Naive thymus-derived CD8-positive, alpha-beta T cell (primary cell): Measurements from ENCODE around the gene FBXW12. TPM values are rescaled to one million over a fixed set of nuclear protein-coding genes. Genes with fewer than 3 reads are reported as not detected.

ENCODE experiments used
- ATAC-seq, 2 donors: fragments of 150-1000 bp; cut with Tn5 transposase in 1 of 2; sonication (Bioruptor Pico), chemical (Tn5 transposase) in 1 of 2; 1 replicate in 1 of 2; 2 replicates in 1 of 2; pipeline ENCODE4 v1.10.0; 2021; ENCODE audit warnings: mild to moderate bottlenecking in 2 of 2, moderate library complexity in 2 of 2
- POLR2A ChIA-PET: fragments of 350-600 bp; sonication (Branson Sonifier 250); formaldehyde crosslinking; loops from one replicate; lab custom pipeline; 2021; ENCODE audit warnings: antibody characterized with exemption; lab: Charles Lee
- DNase-seq, 10 donors: peaks; one replicate each; pipeline versions ENCODE4 v3.0.0 to v3.0.0-alpha.2; 2020 to 2022
- H3K27ac Mint-ChIP-seq, 10 donors: one replicate each; pipeline ENCODE4 v1.8.0; 2020 to 2022; ENCODE audit warnings: mild to moderate bottlenecking in 10 of 10, mixed read lengths in 10 of 10, moderate library complexity in 4 of 10, inconsistent platforms in 1 of 10
- H3K27me3 Mint-ChIP-seq, 5 donors: one replicate each; pipeline ENCODE4 v1.8.0; 2021 to 2022; ENCODE audit warnings: mixed read lengths in 5 of 5
- H3K36me3 Mint-ChIP-seq, 3 donors: one replicate each; pipeline ENCODE4 v1.8.0; 2020 to 2022; ENCODE audit warnings: mixed read lengths in 3 of 3, mild to moderate bottlenecking in 2 of 3, inconsistent platforms in 1 of 3
- H3K4me1 Mint-ChIP-seq, 4 donors: one replicate each; pipeline ENCODE4 v1.8.0; 2021 to 2022; ENCODE audit warnings: mixed read lengths in 4 of 4
- H3K4me3 Mint-ChIP-seq, 10 donors: one replicate each; pipeline ENCODE4 v1.8.0; 2020 to 2022; ENCODE audit warnings: mild to moderate bottlenecking in 10 of 10, mixed read lengths in 10 of 10, moderate library complexity in 6 of 10, inconsistent platforms in 1 of 10
- H3K9me3 Mint-ChIP-seq, 9 donors: one replicate each; pipeline ENCODE4 v1.8.0; 2020 to 2022; ENCODE audit warnings: mixed read lengths in 9 of 9, mild to moderate bottlenecking in 3 of 9, inconsistent platforms in 1 of 9, moderate library complexity in 1 of 9
- polyA plus RNA-seq, 3 donors: library from polyadenylated mRNA; unstranded; fragments of 300-500 nt; fragmentation: Illumina TruSeq; gene quantifications; one replicate each; pipeline ENCODE4 v1.2.3, GENCODE V29; 2021
- total RNA-seq, 8 experiments: library from RNA in 2 of 8; stranded (reverse) in 2 of 8; gene quantifications; one replicate each; pipeline ENCODE4 v1.2.3 and lab custom pipeline; 2021 to 2026

FBXW12 gene
- total and polyA plus RNA-seq, 5 experiments from 2014 or later: not detected

DNA sequence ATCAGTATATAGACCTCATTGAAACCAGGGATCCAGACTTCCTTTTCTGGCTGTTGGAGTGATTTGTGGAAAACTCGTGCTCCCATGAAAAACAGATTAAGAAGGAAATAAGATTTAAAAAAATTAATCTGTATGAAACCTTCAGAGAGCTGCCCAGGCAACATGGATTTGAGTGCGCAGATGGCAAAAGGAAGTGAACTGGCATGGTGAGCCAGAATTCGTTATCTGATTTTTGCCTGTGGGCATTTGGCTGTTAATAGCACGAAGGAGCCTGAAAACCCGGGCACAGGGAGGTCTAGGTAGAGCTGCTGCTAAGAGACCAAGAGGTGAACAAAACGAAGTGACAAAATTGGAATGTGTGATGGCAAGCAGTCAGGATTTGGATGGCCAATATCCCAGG lies 19.5 kb upstream of the FBXW12 start:
- Mint-ChIP-seq H3K36me3 (peaks cover 0 to 15% (median 3%) of the 10 kb centered on the region in 3 donors), H3K4me1 (no peaks in the 10 kb centered on the region), H3K9me3 (peaks cover 0 to 2% (median 0%) of the 10 kb centered on the region in 9 donors), H3K27ac (no peak overlapping the region), H3K27me3 (peaks cover 10 to 45% (median 18%) of the 10 kb centered on the region in 5 donors), H3K4me3 (no peak overlapping the region)
- POLR2A ChIA-PET: interaction anchor here (0.7 kb wide), 1 partner anchor 1481 kb away, joined by 4 read pairs; no protein-coding TSS in a partner anchor
- ATAC-seq: no peak
- no peak for DNase-seq

DNA sequence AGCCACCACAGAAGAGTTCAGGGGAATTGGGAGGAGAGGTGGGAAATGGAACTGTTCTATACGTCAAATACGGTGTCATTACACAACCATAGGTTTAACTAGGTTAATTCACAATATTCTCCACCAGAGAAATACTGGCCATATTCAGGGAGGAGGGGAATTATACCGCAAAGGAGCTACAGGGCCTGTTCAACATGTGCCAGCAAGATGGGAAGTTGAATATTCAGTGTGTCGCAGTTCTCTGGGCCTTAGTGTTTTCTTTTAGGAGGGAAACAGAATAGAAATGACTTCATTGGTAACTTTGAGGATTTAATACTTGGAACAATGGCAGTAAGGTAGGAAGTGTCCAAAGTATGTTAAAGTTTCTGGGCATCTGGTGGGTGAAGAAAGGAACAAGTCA lies 18.0 kb upstream of the FBXW12 start:
- no peak overlapping the region for H3K27ac Mint-ChIP-seq
- no peak for ATAC-seq
- no peaks in the 10 kb centered on the region for H3K4me1 Mint-ChIP-seq
- POLR2A ChIA-PET: no interaction called here
- peaks cover 0 to 2% (median 0%) of the 10 kb centered on the region in 9 donors for H3K9me3 Mint-ChIP-seq
- DNase-seq: no peak
- no peak overlapping the region for H3K4me3 Mint-ChIP-seq
- peaks cover 10 to 45% (median 17%) of the 10 kb centered on the region in 5 donors for H3K27me3 Mint-ChIP-seq
- peaks cover 0 to 15% (median 3%) of the 10 kb centered on the region in 3 donors for H3K36me3 Mint-ChIP-seq

DNA sequence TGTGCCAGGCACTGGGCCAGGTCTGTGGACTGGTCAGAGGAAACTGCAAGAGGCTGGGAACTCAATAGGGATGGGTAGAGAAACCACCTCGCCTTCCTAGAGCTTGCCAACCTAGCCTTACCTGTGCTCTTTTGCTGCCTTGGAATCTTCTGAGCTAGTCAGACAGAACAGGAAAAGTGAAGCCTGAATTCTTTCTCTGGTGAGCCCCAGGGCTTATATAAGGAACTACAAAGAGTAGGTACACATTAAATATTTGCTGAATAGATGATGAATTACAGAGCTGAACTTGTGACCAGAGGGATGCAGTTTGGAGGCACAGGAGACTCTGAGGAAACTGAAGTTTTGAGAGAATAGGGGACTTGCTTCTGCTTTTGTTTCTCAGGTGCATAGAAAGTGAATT lies 15.6 kb upstream of the FBXW12 start:
- Mint-ChIP-seq H3K27ac (no peak overlapping the region), H3K9me3 (peaks cover 3 to 9% (median 5%) of the 10 kb centered on the region in 9 donors), H3K4me1 (no peaks in the 10 kb centered on the region), H3K36me3 (peaks cover 0 to 20% (median 8%) of the 10 kb centered on the region in 3 donors), H3K4me3 (no peak overlapping the region), H3K27me3 (peaks cover 10 to 45% (median 18%) of the 10 kb centered on the region in 5 donors)
- ATAC-seq (no peak), DNase-seq (no peak)
- POLR2A ChIA-PET: interaction anchor here (1.4 kb wide), 1 partner anchor 10 kb away, joined by 4 read pairs; no protein-coding TSS in a partner anchor

DNA sequence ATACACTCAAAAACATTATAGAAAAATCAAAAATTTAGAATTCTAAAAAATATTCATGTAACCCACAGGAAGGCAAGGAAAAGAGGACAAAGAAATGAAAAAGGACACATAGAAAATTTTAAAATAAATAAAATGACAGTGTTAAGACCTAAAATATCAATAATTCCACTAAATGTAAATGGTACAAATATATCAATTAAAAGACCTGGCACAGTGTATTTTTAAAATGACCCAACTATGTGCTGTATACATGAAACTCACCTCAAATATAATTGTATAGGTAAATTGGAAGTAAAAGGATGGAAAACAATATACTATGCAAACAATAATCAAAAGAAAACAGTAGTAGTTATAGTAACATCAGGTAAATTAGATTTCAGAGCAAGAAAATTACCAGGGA lies 10.1 kb upstream of the FBXW12 start:
- Mint-ChIP-seq H3K4me3 (no peak overlapping the region), H3K36me3 (peaks cover 0 to 13% (median 7%) of the 10 kb centered on the region in 3 donors), H3K27me3 (peaks cover 0 to 7% (median 1%) of the 10 kb centered on the region in 5 donors), H3K9me3 (peaks cover 5 to 21% (median 15%) of the 10 kb centered on the region in 9 donors), H3K27ac (no peak overlapping the region), H3K4me1 (no peaks in the 10 kb centered on the region)
- ATAC-seq: no peak
- DNase-seq: no peak
- POLR2A ChIA-PET: interaction anchor here (0.6 kb wide), 1 partner anchor 121 kb away, joined by 3 read pairs; the partner anchor contains the start of gene ZNF589

DNA sequence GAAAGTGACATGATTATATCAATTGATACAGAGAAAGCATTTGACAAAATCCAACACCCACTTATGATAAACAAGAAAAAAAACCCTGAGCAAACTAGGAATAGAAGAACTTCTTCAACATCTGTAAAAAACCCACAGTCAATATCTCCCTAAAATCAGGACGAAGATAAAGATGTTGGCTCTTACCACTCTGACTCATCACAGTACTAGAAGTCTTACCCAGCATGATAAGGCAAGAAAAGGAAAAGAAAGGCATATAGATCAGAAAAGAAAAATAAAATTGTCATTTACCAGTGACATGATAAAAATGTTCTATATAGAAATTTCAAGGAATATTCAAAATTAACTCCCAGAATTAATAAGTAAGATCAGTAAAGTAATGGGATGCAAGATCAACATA lies 7.2 kb upstream of the FBXW12 start:
- Mint-ChIP-seq H3K27me3 (peaks cover 0 to 4% (median 0%) of the 10 kb centered on the region in 5 donors), H3K9me3 (peaks cover 5 to 21% (median 14%) of the 10 kb centered on the region in 9 donors), H3K4me1 (no peaks in the 10 kb centered on the region), H3K36me3 (peaks cover 0 to 13% (median 7%) of the 10 kb centered on the region in 3 donors), H3K4me3 (no peak overlapping the region), H3K27ac (no peak overlapping the region)
- POLR2A ChIA-PET: no interaction called here
- DNase-seq (no peak), ATAC-seq (no peak)

DNA sequence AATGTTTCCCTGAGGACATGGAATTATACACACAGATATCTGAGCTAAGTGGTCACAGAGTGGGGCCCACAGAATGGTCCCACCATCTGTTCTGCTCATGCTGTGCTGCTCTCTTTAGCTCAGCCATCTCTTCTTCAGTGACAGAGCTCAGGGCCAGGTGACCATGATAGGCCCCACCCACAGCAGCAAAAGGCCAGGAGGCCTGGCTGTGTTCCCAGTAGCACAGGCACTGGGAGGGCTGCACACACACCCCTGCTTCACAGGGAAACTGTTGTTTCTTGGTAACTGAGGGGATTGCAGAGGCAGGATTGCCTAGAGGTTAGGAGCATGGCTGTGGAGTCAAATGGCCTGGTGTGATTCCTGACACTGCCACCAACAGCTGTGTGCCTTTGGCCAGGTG lies 4.8 kb upstream of the FBXW12 start:
- no peak for ATAC-seq
- POLR2A ChIA-PET: interaction anchor here (1.3 kb wide), 1 partner anchor 11 kb away, joined by 4 read pairs; no protein-coding TSS in a partner anchor
- Mint-ChIP-seq H3K27me3 (peaks cover 0 to 2% (median 0%) of the 10 kb centered on the region in 5 donors), H3K27ac (peak overlapping the region in 1 of 10 donors; percentile 60), H3K4me3 (no peak overlapping the region), H3K9me3 (peaks cover 2 to 5% (median 3%) of the 10 kb centered on the region in 9 donors), H3K4me1 (no peaks in the 10 kb centered on the region), H3K36me3 (peaks cover 0 to 2% (median 0%) of the 10 kb centered on the region in 3 donors)
- no peak for DNase-seq

DNA sequence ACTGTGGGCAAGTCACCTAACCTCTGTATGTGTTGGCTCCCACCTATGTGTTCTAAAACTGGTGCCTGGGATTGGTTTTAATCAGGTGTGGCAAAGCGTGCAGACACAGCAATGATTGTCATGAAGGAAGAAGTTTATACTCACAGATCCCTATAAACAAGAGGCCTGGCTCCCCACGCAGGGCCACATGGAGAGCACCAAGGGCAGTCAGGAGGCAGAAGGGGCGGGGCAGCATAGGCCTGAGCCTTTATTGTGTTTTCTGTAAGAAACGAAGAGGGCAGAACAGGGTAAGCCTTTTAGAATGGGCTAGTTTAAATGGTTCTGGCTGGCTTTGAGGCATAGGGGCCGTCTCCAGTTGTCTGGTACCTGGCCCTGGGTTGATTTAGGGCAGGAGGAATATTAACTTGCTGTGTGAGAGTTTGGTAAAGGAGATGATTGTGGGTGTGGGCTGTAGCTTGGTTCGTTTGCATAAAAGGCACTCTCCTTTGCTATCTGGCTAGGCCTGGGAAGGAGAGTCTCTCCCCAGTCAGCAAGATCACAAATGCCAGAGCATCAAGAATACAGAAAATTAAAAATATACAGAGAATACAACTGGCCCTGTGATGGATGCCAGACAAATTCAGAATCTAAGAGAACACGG lies 2.2 kb upstream of the FBXW12 start:
- no peak for ATAC-seq
- Mint-ChIP-seq H3K27ac (peak overlapping the region in 3 of 10 donors; percentile 9 to 21 (median 18)), H3K4me3 (no peak overlapping the region), H3K27me3 (no peaks in the 10 kb centered on the region), H3K9me3 (no peaks in the 10 kb centered on the region), H3K36me3 (no peaks in the 10 kb centered on the region), H3K4me1 (no peaks in the 10 kb centered on the region)
- DNase-seq: no peak
- POLR2A ChIA-PET: no interaction called here

DNA sequence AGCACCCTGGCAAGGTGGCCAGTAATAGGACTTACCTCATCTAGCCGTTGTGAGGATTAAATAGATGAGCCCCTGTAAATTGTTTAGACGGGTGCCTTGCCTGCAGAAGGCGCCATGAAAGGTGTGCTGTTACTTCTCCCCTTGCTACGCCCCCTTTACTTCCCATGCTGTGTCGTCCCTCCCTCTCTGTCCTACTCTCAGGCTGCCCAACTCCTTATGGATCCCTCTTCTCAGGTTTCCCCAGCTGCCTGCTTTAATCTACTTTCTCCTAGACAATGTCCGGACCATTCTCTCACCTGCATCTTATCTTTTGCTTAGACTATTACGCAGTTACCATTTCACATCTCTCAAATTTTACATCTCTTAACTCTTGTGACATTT lies 1.7 kb upstream of the FBXW12 start:
- no peaks in the 10 kb centered on the region for H3K27me3 Mint-ChIP-seq
- DNase-seq: no peak
- H3K36me3 Mint-ChIP-seq: no peaks in the 10 kb centered on the region
- no peaks in the 10 kb centered on the region for H3K9me3 Mint-ChIP-seq
- H3K27ac Mint-ChIP-seq: no peak overlapping the region
- POLR2A ChIA-PET: no interaction called here
- no peak overlapping the region for H3K4me3 Mint-ChIP-seq
- ATAC-seq: no peak
- H3K4me1 Mint-ChIP-seq: no peaks in the 10 kb centered on the region

DNA sequence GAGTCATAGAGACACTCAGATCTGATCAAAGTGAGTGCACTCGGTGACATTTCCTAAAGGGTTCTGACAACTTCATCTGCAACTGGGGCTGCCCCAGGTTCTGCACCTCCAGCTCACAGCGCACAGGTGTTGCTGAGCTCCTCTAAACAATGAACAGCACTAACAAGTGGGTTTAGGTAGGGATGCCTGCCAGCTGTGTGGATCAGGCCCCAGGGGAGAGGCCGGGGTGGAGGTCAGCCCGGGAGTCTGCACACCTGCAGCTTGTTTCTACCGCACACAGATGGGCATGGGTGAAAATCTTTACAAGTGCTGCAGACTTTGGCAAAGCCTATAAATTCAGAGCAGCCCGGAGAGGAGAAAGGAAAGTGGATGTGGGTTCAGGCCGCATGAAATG lies 355 bp downstream of the FBXW12 start:
- no peak for DNase-seq
- Mint-ChIP-seq H3K36me3 (no peaks in the 10 kb centered on the region), H3K27ac (no peak overlapping the region), H3K4me1 (no peaks in the 10 kb centered on the region), H3K4me3 (no peak overlapping the region), H3K9me3 (no peaks in the 10 kb centered on the region), H3K27me3 (no peaks in the 10 kb centered on the region)
- POLR2A ChIA-PET: no interaction called here
- ATAC-seq: no peak

DNA sequence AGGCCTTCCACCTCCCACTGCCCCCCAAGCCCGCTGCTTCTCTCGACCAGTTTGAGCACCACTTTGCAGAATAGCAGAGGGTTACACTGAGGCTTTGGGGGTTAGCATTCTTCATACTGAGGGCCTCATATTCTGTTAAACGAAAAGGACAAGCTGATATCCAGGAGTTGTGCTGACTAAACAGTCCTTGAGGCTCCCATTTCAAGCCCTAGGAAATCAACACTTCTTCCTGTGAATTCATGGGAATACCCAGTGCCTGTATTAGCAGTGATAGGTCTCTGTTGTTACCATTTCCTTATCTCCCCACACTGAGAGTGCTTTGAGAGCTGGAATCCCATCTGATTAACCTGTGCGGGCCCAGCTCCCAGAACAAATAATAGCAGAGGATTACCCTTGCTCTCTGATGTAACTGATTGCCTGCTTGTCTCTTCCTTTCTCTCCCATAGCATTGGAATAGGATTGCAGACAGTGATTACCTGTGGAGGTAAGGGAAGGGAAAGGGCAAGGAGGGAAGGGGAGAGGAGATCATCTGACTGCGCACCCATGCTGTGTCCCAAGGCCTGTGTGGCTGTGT lies 930 bp downstream of the FBXW12 start:
- DNase-seq (no peak), ATAC-seq (no peak)
- Mint-ChIP-seq H3K27me3 (no peaks in the 10 kb centered on the region), H3K4me3 (no peak overlapping the region), H3K9me3 (no peaks in the 10 kb centered on the region), H3K4me1 (no peaks in the 10 kb centered on the region), H3K36me3 (no peaks in the 10 kb centered on the region), H3K27ac (peak overlapping the region in 2 of 10 donors; percentile 3 to 57)
- POLR2A ChIA-PET: no interaction called here

DNA sequence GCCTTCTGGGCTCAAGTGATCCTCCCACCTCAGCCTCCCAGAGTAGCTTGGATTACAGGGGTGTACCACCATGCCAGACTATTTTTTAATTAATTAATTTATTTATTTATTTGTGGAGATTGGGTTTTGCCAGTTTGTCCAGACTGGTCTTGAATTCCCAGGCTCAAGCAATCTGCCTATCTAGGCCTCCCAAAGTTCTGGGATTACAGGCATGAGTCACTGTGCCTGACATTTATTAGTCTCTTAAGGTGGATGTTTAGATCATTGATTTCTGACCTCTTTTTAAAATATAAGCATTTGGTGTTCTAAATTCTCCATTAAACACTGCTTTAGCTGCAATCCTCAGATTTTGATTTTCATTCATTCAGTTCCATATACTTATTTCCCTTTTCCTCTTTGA lies 15.6 kb downstream of the FBXW12 start:
- Mint-ChIP-seq H3K27me3 (peaks cover 0 to 14% (median 8%) of the 10 kb centered on the region in 5 donors), H3K9me3 (no peaks in the 10 kb centered on the region), H3K4me1 (no peaks in the 10 kb centered on the region), H3K36me3 (no peaks in the 10 kb centered on the region), H3K27ac (no peak overlapping the region), H3K4me3 (no peak overlapping the region)
- DNase-seq (no peak), ATAC-seq (no peak)
- POLR2A ChIA-PET: no interaction called here

DNA sequence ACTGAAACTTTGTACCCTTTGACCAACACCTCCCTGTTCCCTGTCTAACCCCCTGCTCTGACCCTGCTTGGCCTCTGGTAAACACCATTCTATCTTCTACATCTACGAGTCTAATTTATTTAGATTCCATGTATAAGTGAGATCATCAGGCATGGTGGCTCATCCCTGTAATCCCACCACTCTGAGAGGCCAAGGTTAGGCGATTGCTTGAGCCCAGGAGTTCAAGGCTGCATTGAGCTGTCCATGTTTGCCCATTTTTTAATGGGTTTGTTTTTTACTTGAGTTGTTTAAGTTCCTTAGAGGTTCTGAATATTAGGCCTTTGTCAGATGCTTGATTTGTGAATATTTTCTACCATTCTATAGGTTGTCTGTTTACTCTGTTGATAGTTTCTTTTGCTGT lies 16.9 kb downstream of the FBXW12 start:
- Mint-ChIP-seq H3K27ac (peak overlapping the region in 1 of 10 donors; percentile 31), H3K9me3 (no peaks in the 10 kb centered on the region), H3K27me3 (peaks cover 0 to 18% (median 11%) of the 10 kb centered on the region in 5 donors), H3K4me1 (no peaks in the 10 kb centered on the region), H3K4me3 (no peak overlapping the region), H3K36me3 (no peaks in the 10 kb centered on the region)
- POLR2A ChIA-PET: no interaction called here
- ATAC-seq (no peak), DNase-seq (no peak)

DNA sequence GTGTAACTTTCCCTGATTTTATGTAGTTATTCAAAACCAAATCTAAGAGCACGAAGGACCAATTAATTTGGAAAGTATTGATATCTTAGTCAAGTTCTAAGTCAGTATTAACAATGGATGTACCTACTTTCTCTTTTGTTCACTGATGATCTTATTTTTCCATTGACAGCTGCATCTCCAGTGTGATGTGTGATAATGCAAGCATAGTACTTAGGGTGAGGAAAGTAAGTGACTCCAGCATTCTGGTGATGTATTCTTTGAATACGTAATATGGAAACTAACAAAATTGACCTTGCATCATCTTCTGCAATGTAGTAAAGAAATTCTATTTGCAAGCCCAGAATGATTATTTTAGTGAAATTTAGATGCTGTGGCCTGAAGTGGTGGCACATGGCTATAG lies 22.4 kb downstream of the FBXW12 start:
- POLR2A ChIA-PET: no interaction called here
- no peak for DNase-seq
- H3K9me3 Mint-ChIP-seq: no peaks in the 10 kb centered on the region

More for the DNA sequence above, 22.4 kb downstream of the FBXW12 start:
- no peak for ATAC-seq
- no peak overlapping the region for H3K27ac Mint-ChIP-seq
- no peak overlapping the region for H3K4me3 Mint-ChIP-seq
- H3K4me1 Mint-ChIP-seq: no peaks in the 10 kb centered on the region
- no peaks in the 10 kb centered on the region for H3K36me3 Mint-ChIP-seq
- peaks cover 0 to 19% (median 13%) of the 10 kb centered on the region in 5 donors for H3K27me3 Mint-ChIP-seq
